ENCODE data around the gene DLG5. TPM values are rescaled to one million over a fixed set of nuclear protein-coding genes. Genes with fewer than 3 reads are reported as not detected.

DLG5 gene
- polyA plus RNA-seq, 2 of the 4 experiments (the other 2 are of a cell fraction): 17.0 to 30.9 TPM

- ChIA-PET CTCF (interaction anchor here (0.9 kb wide), 1 partner anchor 9 kb away, joined by 3 read pairs; no protein-coding TSS in a partner anchor), POLR2A (no interaction called here)
- no peaks in the 10 kb centered on the region for H3K9me3 ChIP-seq
- H3K4me3 ChIP-seq: no peak overlapping the region
- no peak for FAIRE-seq
- no peak for TF ChIP-seq SREBF2 (IDR thresholded peaks at IDR 0.05)
- TF ChIP-seq RNF2 (IDR thresholded peaks at IDR 0.05; ENCODE audit: borderline replicate concordance, low read depth): no peak
- TF ChIP-seq FOXS1 (CRISPR knock-in tag; IDR thresholded peaks at IDR 0.05): no peak
- TF ChIP-seq HOXB13 (CRISPR knock-in tag; IDR thresholded peaks at IDR 0.05; ENCODE audit: low read depth): no peak
- no peak for TF ChIP-seq HOXA7 (CRISPR knock-in tag; IDR thresholded peaks at IDR 0.05)
- TF ChIP-seq HDAC2 (IDR thresholded peaks at IDR 0.05): no peak
- no peak for TF ChIP-seq REST (IDR thresholded peaks at IDR 0.05)
- no peak for TF ChIP-seq EP300 (IDR thresholded peaks at IDR 0.05)
- TF ChIP-seq MAFK (IDR thresholded peaks at IDR 0.05; ENCODE audit: partially characterized antibody): no peak
- TF ChIP-seq ZNF302 (CRISPR knock-in tag; IDR thresholded peaks at IDR 0.05): no peak
- TF ChIP-seq FOSB (CRISPR knock-in tag; IDR thresholded peaks at IDR 0.05): no peak
- no peak for TF ChIP-seq KDM1A (IDR thresholded peaks at IDR 0.05; ENCODE audit: low read depth)
- TF ChIP-seq EHF (CRISPR knock-in tag; IDR thresholded peaks at IDR 0.05): no peak
- TF ChIP-seq CHD2 (IDR thresholded peaks at IDR 0.05; ENCODE audit: low read length, partially characterized antibody): no peak
- no peak for TF ChIP-seq HES2 (IDR thresholded peaks at IDR 0.05)
- TF ChIP-seq ESRRA (IDR thresholded peaks at IDR 0.05; ENCODE audit: borderline replicate concordance, low read length): no peak
- TF ChIP-seq NPAS2 (CRISPR knock-in tag; IDR thresholded peaks at IDR 0.05; ENCODE audit: borderline replicate concordance): no peak
- 77% methylated on average over 3 of the region's 3 CpGs for WGBS (ENCODE audit: missing lambda C conversion rate)
- H3K4me2 ChIP-seq: no peak overlapping the region
- no peak overlapping the region for H3K27ac ChIP-seq
- DNase-seq (ENCODE audit: low read depth in 1 of 2, low spot score in 1 of 2): no peak
- ATAC-seq: no peak
- H3K4me1 ChIP-seq: peaks cover 4% of the 10 kb centered on the region; the same call in 2 of the 3 replicates
Observed at GRCh38 chr10:77868523-77868922, 58.0 kb downstream of the DLG5 start.

- DNase-seq (ENCODE audit: low read depth in 1 of 2, low spot score in 1 of 2) (no peak), FAIRE-seq (no peak), ATAC-seq (no peak)
- Histone ChIP-seq H3K4me1 (no peaks in the 10 kb centered on the region), H3K9me3 (no peaks in the 10 kb centered on the region), H3K4me3 (no peak overlapping the region), H3K4me2 (no peak overlapping the region), H3K27ac (no peak overlapping the region)
- CTCF ChIA-PET: no interaction called here
- WGBS (ENCODE audit: missing lambda C conversion rate): 81% methylated on average over 6 of the region's 6 CpGs
- POLR2A ChIA-PET: no interaction called here
- TF ChIP-seq NPAS2 (CRISPR knock-in tag; IDR thresholded peaks at IDR 0.05; ENCODE audit: borderline replicate concordance) (no peak), BHLHE40 (IDR thresholded peaks at IDR 0.05; ENCODE audit: low read depth, low read length) (no peak), ZSCAN20 (CRISPR knock-in tag; IDR thresholded peaks at IDR 0.05) (no peak), HES2 (IDR thresholded peaks at IDR 0.05) (no peak), RFX5 (IDR thresholded peaks at IDR 0.05) (no peak)
Observed at GRCh38 chr10:77867124-77867719, 59.3 kb downstream of the DLG5 start.

- Histone ChIP-seq H3K4me3 (no peak overlapping the region), H3K4me1 (no peaks in the 10 kb centered on the region), H3K4me2 (no peak overlapping the region), H3K27ac (no peak overlapping the region), H3K9me3 (no peaks in the 10 kb centered on the region)
- ChIA-PET POLR2A (no interaction called here), CTCF (no interaction called here)
- no peak for FAIRE-seq
- peak in 1 of 2 experiments; percentile 50; a peak in 2 of 6 replicates for ATAC-seq
- no peak for DNase-seq (ENCODE audit: low read depth in 1 of 2, low spot score in 1 of 2)
- 81% methylated on average over 3 of the region's 3 CpGs for WGBS (ENCODE audit: missing lambda C conversion rate)
- TF ChIP-seq BHLHE40 (IDR thresholded peaks at IDR 0.05; ENCODE audit: low read depth, low read length) (no peak), HEYL (CRISPR knock-in tag; IDR thresholded peaks at IDR 0.05) (no peak), CBX8 (IDR thresholded peaks at IDR 0.05) (no peak), NPAS2 (CRISPR knock-in tag; IDR thresholded peaks at IDR 0.05; ENCODE audit: borderline replicate concordance) (no peak), JUN (IDR thresholded peaks at IDR 0.05) (no peak), MAZ (IDR thresholded peaks at IDR 0.05; ENCODE audit: borderline replicate concordance, low read depth, low read length) (no peak), EHMT2 (IDR thresholded peaks at IDR 0.05; ENCODE audit: low read depth) (no peak), MAFK (IDR thresholded peaks at IDR 0.05; ENCODE audit: partially characterized antibody) (no peak), CHD2 (IDR thresholded peaks at IDR 0.05; ENCODE audit: low read length, partially characterized antibody) (no peak), CEBPB (IDR thresholded peaks at IDR 0.05) (no peak), PBX3 (IDR thresholded peaks at IDR 0.05) (no peak), EHF (CRISPR knock-in tag; IDR thresholded peaks at IDR 0.05) (no peak), HDAC2 (IDR thresholded peaks at IDR 0.05) (no peak), ZC3H11A (IDR thresholded peaks at IDR 0.05) (no peak)
Observed at GRCh38 chr10:77866598-77866997, 60.0 kb downstream of the DLG5 start.

All from A549 (cell line).